ENCODE results near the gene PCLO.

DNA sequence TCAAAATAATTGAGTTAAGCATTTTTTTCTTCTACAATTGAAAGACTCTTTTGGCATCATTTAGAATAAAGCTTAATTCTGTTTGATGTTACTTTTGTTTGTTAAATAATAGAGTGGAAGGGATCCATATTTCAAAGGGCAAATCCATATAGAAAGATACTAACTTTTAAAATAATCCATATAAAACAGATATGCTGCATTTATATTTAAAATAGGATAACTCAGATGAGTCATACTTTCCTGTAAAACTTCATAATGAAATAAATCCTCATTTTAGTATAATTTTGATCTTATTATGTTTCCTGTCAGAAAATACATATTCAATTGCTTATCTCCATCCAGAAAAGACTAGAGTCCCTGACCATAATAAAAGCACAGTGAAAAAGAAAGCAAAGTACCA lies 323.6 kb downstream of the PCLO start:
- TF ChIP-seq TAF1 (IDR thresholded peaks at IDR 0.05; ENCODE audit: low read depth, low read length): no peak
- TF ChIP-seq SPI1 (IDR thresholded peaks at IDR 0.05; ENCODE audit: low read depth, low read length): no peak

Measured in GM12891 (cell line).